Non-pigmented ciliary epithelial cell (primary cell): ENCODE data around the gene ZNF664.

Experiments
- DNase-seq: peaks from one replicate; pipeline ENCODE4 v3.0.0-alpha.2; 2010; ENCODE audit warnings: low read depth

Gene ZNF664

DNA sequence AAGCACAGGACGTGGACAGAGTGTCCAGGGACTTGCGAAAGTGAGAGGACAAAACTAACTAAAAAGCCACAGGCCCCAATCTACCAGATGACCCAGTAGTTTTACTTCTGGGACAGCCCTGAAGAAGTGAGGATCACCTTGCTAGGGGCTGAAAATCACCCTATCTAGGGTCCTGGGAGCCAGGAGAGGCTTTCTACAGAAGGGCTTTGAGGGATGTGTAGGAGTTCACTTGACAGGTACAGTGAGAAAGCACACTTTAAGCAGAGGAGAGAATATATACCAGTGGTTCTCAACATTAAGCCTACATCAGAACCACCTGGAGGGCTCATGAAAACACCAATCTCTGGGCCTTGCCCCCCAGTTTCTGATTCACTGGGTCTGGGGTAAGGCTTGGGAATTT is 60.8 kb downstream of the ZNF664 start:
- no peak for DNase-seq

DNA sequence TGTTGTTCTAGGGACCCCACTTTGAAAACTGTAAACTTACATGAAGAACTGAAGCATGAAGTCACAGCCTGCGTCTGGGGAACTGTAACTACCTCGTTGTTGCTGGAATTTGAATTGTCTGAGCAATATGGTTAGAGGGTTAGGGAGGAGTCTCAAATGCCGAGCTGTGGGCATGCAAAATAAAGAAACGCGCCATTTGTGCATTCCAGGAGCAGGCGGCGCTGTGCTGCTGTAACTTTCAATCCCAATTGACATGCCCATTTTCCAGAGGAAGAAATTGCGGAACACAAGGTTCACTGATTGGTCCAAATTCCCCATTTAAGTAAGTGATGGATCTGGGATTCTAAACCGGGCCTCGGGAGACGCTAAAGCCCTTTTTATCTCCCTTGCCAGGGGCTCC is 61.3 kb downstream of the ZNF664 start:
- no peak for DNase-seq

DNA sequence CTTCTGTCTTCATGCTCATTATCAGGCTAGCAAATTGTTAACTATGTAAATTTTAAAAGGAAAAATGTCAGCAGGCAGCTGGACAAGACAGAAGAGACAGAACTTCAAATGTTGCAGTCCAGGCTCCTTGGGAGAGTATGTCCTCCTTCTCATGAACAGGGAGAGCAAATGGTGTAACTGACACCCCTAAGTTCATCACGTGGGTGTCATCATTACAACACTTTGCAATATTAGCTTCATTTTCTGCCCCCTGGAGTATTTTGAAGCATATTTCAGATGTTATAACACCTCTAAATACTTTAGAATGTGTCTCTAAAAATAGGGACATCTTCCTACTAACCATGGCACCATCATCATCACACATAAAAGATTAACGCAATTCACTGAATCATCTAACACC is 62.1 kb downstream of the ZNF664 start:
- no peak for DNase-seq

DNA sequence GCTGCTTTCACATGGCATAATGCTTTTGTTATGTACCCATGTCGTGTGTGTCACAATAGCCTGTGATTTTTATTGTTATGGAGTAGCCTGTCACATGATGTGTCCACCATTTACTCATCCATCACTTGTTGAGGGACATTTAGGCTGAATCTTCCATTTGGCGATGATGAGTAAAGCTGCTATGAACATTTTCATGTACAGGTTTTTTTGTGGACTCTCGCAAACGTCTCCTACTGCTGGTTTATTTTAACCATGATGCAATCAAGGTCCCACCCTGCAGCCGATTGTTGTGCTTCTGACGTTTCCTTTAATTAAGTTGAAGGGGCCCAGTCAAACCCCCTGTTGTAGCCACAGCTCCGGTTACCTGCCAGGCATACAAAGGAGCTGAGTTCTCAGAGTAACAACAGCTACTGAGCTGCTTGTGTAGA is 63.2 kb downstream of the ZNF664 start:
- DNase-seq, result no peak

DNA sequence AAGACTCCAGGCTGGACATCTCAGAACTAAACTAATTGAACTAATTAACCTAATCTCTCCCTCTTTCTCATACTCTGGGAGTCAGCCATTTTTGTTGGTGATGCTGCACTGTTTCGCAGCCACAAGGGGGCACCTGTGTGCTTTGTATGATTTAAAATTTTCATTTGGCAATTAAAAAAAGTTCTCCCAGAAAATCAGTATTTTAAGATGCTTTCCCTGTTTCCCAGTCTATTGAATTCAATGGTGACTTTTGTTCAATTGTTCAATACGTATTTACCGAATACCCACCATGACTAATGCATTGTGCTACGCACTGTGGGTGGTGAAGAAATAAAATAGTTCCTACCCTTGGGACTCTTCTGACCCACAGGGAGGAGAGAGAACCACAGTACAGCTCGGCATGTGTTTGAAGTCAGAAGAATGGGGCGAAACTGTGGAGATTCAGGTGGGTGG is 63.7 kb downstream of the ZNF664 start:
- no peak for DNase-seq

DNA sequence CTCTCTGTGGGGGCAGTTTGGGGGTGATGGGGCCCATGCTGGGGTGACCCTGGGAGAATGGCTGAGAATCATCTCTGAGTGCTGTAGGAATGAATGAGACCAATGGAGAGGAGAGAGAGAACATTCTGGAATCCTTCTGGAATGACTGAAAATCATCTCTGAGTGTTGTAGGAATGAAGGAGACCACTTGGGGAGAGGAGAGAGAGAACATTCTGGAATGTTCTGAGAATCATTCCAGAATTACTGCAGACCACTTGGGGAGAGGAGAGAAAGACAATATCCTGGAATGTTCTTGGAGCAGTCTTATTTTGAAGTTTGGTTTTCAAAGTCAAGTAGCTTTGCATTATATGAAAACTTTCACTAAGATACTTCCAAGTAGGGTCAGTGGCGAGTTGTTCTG is 64.3 kb downstream of the ZNF664 start:
- DNase-seq, result no peak

DNA sequence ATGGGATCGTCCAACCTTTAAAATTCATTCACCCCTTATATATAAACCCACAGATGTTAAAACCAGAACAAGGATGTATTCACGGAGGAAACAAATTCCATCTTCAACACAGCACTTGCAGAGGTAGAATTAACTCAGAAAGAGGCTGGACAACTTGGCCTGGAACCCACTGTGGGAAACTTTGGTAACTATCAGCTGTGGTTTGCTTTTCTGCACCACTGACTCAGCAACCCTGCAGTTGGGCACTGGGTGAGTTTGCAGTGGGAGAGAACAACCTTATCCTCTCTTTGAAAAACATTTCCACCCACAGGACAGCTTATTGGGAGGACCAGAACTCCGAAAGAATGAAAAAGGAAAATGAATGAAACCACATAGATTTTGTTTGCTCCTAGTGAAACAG is 66.3 kb downstream of the ZNF664 start:
- DNase-seq, result no peak

DNA sequence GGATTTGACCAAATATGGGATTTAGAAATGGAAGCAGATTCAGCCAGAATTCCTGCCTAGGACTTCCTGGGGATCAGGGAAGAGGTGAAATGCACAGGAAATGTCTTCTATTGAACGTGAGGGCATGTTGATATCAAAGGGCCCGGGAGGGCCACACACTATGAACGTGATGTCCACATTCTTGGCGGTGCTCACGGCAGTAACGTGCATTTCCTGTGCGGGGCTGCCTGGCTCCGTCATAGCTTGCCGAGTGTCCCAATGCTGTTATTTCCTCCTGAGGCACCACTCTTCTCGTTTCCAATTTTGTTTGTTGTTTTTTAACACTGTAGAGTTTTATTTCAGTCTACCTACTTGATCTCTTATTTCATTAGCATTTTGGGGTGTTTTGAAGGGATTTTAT is 67.3 kb downstream of the ZNF664 start:
- no peak for DNase-seq

DNA sequence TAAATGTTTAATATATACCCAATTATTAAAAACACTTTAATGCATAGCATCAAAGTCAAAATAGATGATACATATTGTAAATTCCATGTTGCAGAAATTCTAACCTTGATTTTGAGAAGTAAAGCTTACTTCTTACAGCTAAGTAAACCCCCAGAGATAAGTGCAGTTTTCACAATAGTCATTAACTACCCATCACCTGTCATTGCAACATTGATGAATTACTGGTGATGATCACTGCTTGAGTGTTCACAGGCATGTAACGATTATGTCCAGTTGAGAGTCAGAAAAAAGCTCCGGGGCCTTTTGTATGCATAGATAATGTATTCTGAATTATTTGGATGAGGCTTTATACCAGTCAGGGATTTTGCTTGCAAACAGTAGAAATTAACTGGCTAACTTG is 67.7 kb downstream of the ZNF664 start:
- DNase-seq, result no peak

DNA sequence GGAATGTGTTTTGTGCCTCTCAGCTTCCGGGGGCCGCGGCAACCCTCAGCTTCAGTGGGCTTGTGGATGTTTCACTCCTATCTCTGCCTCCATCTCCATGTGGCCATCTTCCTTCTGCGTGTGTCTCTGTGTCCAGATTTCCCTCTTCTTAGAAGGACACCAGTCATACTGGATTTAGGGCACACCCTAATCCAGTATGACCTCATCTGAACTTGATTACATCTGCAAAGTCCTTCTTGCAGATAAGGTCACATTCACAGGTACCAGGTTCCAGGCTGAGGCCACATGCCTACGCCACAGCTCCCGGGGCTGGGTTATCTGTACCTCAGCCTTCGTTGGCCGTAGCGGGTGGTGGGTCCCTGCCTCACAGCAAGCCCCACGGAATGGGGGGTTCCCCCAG is 68.9 kb downstream of the ZNF664 start:
- DNase-seq, result no peak

DNA sequence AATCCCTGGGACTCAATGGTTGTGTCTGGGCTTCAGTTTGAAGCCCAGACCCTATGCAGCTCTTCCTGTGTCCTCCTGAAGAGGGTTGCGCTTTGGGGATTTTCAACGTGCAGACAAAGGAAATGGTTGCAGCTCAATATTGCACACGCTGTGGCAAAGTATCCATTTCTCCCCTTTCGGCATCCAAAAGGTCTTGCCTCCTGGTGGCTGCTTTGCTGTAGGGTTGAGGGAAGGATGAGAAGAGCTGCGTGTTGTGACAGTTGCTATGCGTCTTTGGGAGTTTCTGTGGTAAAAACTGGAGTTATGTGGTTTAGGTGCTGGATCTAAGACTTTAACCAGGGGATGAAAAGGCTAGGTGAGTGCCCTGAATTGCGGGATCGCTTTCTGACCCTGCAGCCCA is 71.0 kb downstream of the ZNF664 start:
- DNase-seq, result no peak

DNA sequence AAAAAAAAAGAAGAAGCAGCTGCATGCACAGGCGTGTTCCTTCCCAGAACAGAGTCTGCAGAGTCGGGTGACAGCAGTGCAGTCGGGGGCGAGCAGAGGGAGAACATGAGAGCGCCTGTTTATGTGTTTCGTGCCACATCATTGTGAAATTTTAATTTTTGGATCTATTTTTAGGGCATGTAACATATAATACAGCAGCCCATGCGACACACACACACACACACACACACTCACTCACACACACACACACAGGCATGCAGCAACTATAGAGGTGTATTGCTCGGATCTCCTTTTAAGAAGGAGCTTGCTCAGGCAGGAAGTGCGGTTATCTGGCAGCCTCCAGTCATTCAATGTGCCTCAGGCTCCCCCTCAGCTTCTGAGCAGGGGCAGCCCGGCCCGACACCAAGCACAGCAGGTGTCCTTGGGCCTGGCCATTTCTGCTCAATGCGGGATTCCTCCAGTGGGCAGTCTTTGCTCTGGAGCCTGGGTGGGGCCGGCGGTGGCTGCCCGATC is 71.8 kb downstream of the ZNF664 start:
- no peak for DNase-seq

DNA sequence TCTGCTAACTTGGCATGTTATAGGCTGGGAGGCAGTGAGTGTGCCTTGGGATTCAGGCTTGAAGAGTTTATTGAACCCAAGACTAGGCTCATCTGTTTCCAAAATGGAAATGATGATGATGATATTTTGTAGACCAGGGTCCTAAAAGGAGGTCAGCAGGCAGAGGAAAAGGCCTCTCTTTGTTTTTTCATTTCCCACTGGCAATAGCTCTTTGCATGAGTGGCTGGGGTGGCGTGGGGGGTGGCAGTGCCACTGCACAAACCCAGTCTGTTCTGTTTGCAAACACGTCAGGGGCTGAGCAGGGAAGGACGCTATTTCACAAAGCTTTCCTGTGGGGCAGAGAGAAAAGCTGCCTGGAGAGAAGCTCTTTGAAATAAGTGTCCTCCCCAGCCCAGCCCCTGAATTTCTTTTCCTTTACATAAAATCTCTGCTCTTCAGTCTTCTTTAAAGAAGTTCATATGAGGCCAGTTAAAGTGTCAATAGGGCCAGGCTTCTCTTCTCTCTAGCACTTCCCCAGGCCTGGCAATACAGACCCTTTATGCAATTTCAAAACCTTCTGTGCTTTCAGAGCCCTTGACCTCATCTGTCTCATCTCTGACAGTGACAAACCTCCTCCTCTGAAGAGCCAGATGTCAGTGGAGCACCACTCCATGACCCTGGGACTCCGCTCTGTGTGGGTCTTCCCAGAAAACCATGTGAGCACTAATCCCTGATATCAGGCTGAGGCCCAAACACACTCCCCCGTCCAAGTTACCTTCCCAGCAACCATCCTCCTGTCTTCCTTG is 72.8 kb downstream of the ZNF664 start:
- DNase-seq, result no peak

DNA sequence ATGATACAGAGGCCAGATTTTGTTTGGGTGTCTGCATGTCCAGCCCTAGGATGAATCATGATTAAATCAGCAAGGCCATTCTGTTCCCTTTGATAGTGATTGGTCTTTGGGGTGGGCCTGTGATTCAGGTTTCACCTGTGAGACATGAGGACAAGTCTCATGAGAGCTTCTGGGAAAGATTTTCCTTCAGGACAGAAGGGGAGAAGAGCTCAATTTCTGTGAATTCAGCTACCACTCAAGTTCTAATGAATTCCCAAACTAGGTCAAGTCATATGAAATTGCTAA is 73.4 kb downstream of the ZNF664 start:
- no peak for DNase-seq

DNA sequence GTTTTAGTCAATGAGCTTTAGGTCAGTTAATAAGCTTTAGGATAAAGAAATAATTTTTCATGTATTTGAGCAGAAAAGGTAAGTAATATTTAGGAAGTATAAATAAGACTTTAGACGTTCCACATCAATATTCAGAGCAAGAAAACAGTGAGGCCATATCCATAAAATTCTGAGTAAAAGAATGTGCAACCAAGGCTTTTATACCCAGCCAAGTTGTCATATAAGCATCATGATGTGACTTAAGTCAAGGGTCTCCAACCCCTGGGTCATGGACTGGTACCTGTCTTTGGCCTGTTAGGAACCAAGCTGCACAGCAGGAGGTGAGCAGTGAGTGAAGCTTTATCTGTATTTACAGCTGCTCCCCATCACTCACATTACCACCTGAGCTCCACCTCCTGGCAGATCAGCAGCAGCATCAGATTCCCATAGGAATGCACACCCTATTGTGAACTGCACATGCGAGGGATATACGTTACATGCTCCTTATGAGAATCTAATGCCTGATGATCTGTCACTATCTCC is 74.1 kb downstream of the ZNF664 start:
- no peak for DNase-seq

DNA sequence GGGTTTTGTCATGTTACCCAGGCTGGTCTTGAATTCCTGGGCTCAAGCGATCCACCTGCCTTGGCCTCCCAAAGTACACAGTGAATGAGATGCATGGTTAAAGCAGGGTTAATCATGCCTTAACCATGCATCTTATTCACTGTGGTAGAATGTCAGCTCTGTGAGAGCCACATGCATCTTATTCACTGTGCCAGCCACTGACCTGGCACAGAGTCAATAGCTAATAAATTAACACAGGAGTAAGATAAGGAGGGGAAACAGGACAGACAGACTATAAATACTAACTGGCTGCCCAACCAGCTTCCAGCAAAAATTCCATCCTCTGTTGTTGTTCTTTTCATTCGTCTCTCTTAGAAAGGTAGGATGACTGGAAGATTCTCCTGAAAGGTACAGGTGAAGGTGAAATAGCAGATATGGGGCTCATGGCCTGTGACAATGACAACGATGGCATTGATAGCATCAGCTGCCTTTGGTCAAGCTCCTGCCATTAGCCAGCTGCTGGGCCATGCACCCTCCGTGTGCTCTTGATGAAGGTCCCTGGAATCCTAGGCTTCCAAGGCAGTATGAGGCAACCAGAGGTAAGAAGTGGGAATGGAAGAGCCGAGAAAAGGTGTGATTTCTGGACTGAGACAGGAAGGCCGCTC is 76.6 kb downstream of the ZNF664 start:
- DNase-seq, result no peak

DNA sequence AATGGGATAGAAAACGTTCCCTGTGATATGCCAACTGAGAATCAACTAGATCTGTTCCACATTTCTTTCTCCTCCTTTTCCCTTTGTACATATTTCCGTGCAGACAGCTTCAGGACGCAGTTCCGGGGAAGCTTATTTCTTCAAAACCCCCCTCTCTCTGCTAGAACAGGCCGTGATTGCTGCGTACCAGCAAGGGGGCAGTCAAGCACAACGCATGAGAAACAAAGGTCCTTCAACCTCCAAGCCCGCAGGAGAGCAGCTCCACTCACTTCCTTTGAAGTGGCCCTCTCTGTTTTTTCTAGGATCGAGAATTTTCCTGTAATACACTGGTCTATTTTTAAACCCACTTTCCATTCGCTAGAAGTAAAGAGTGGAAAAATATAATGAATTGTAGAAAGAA is 80.8 kb downstream of the ZNF664 start:
- no peak for DNase-seq

DNA sequence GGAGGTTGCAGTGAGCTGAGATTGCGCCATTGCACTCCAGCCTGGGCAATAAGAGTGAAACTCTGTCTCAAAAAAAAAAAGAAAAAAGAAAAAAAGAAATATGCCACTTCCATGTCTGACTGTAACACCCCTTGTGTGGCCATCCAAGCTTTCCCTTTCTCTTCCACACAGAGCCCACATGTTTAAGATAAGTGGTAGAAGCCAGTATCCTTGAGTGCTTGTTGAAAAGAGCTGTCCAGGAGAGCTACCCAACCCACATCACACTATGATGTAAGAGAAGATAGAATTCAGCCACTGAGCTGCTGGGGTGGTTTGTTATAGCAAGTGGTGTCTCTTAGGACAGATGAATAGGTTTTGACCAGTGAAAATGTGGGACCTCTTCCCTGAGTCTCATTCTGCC is 82.1 kb downstream of the ZNF664 start:
- DNase-seq, result no peak

DNA sequence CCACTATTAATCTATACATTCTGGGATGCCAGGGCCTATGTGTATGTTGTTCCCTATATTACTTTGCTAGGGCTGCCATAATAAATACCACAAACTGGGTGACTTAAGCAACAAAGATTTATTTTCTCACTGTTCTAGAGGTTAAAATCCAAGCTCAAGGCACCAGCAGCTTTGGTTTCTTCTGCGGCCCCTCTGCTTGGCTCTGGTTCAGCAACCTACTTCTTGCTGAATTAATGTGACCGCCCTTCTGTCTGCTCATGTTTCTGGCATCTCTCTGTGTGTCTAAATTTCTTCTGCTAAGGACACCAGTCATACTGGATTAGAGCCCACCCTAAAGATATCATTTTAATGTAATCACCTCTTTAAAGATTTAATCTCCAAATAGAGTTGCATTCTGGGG is 84.7 kb downstream of the ZNF664 start:
- no peak for DNase-seq

DNA sequence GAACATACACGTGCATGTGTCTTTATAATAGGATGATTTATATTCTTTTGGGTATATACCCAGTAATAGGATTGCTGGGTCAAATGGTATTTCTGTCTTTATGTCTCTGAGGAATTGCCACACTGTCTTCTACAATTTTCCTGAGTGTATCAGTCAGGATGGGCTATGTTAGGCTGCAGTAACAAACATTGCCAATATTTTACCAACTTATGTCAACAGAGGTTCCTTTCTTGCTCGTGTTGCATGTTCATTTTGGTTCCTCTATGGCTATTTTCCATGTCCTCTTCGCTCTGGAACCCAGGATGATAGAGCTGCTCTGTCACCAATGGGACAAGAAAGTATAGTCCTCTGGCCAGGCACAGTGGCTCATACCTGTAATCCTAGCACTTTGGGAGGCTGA is 86.7 kb downstream of the ZNF664 start:
- no peak for DNase-seq
